Tongue (tissue), 2 donors: Measurements from ENCODE around the gene PARPBP. TPM values are rescaled to one million over a fixed set of nuclear protein-coding genes. Genes with fewer than 3 reads are reported as not detected.
"Not testable (repeated sequence)": the region's sequence is repeated elsewhere in the genome, so short reads cannot be mapped to it uniquely, and the experiment has no call there.

ENCODE experiments used
- DNase-seq: peaks from one replicate; pipeline ENCODE4 v3.0.0-alpha.2; 2015
- total RNA-seq: library from RNA; depleted of rRNA; stranded (reverse); fragments of >200 nt; gene quantifications from one replicate; pipeline ENCODE4 v1.2.3, GENCODE V29; 2014

The PARPBP gene
- total RNA-seq, 1 donor from 2014 or later = 17.8 TPM

GRCh38 chr12:102155206-102155605 lies 35.2 kb downstream of the PARPBP start:
- DNase-seq = not testable (repeated sequence)

GRCh38 chr12:102163383-102163782 lies 43.4 kb downstream of the PARPBP start:
- no peak for DNase-seq

- DNase-seq = no peak
These were observed 48.0 kb downstream of the PARPBP start for GRCh38 chr12:102167821-102168604.

GRCh38 chr12:102169922-102170621 lies 50.1 kb downstream of the PARPBP start:
- peak; percentile 54 for DNase-seq

GRCh38 chr12:102171951-102172350 lies 52.0 kb downstream of the PARPBP start:
- DNase-seq = no peak

- peak; percentile 14 for DNase-seq
These were observed 52.5 kb downstream of the PARPBP start for GRCh38 chr12:102172436-102172835.

- no peak for DNase-seq
These were observed 54.1 kb downstream of the PARPBP start for GRCh38 chr12:102174117-102174516.

- DNase-seq = no peak
These were observed 54.8 kb downstream of the PARPBP start for GRCh38 chr12:102174761-102175160.

- no peak for DNase-seq
These were observed 62.7 kb downstream of the PARPBP start for GRCh38 chr12:102182635-102183034.

GRCh38 chr12:102195826-102196225 lies 75.8 kb downstream of the PARPBP start:
- DNase-seq = no peak

- no peak for DNase-seq
These were observed 77.8 kb downstream of the PARPBP start, which contains the start of gene PMCH for GRCh38 chr12:102197789-102198188. Gene PMCH (minus strand): TSS chr12:102197833. CDS start chr12:102197770, 63 bp downstream.

GRCh38 chr12:102201436-102202061 lies 81.6 kb downstream of the PARPBP start:
- no peak for DNase-seq

- DNase-seq = no peak
These were observed 82.6 kb downstream of the PARPBP start for GRCh38 chr12:102202556-102202955.

GRCh38 chr12:102204025-102204424 lies 84.0 kb downstream of the PARPBP start:
- no peak for DNase-seq

GRCh38 chr12:102215992-102216691 lies 96.2 kb downstream of the PARPBP start:
- DNase-seq = no peak

- no peak for DNase-seq
These were observed 100.8 kb downstream of the PARPBP start for GRCh38 chr12:102220736-102221135.

- DNase-seq = peak; percentile 30
These were observed 108.0 kb downstream of the PARPBP start for GRCh38 chr12:102227954-102228353.

- DNase-seq = peak; percentile 71
These were observed 112.1 kb downstream of the PARPBP start for GRCh38 chr12:102232036-102232435.

GRCh38 chr12:102232446-102232845 lies 112.5 kb downstream of the PARPBP start:
- DNase-seq = peak; percentile 91

- DNase-seq = no peak
These were observed 114.6 kb downstream of the PARPBP start for GRCh38 chr12:102234599-102234998.

GRCh38 chr12:102240859-102241258 lies 120.9 kb downstream of the PARPBP start:
- DNase-seq = not testable (repeated sequence)
